ENCODE results near the gene CILP2.

Gene CILP2

GRCh38 chr19:19538061-19538784 lies at the start of gene CILP2:
Gene CILP2, plus strand, starts transcription at chr19:19538265. Its CDS starts 85 bp downstream, at chr19:19538350.
- peak within 1 kb of the TSS; percentile 19 for H3K4me3 ChIP-seq (ENCODE audit: low read depth, low read length)
- no peak for TF ChIP-seq CTCF (IDR thresholded peaks at IDR 0.05; ENCODE audit: borderline replicate concordance, insufficient read depth, low read depth, low read length)

GRCh38 chr19:19488875-19489690 lies 49.0 kb upstream of the CILP2 start:
- TF ChIP-seq CTCF (IDR thresholded peaks at IDR 0.05; ENCODE audit: borderline replicate concordance, insufficient read depth, low read depth, low read length), result no peak
- H3K4me3 ChIP-seq (ENCODE audit: low read depth, low read length), result no peak overlapping the region

GRCh38 chr19:19489804-19490204 lies 48.3 kb upstream of the CILP2 start:
- no peak overlapping the region for H3K4me3 ChIP-seq (ENCODE audit: low read depth, low read length)
- TF ChIP-seq CTCF (IDR thresholded peaks at IDR 0.05; ENCODE audit: borderline replicate concordance, insufficient read depth, low read depth, low read length), result no peak

GRCh38 chr19:19490214-19490968 lies 47.7 kb upstream of the CILP2 start:
- peak; percentile 72 for TF ChIP-seq CTCF (IDR thresholded peaks at IDR 0.05; ENCODE audit: borderline replicate concordance, insufficient read depth, low read depth, low read length)
- no peak overlapping the region for H3K4me3 ChIP-seq (ENCODE audit: low read depth, low read length)

GRCh38 chr19:19491321-19492025 lies 46.6 kb upstream of the CILP2 start:
- H3K4me3 ChIP-seq (ENCODE audit: low read depth, low read length), result no peak overlapping the region
- TF ChIP-seq CTCF (IDR thresholded peaks at IDR 0.05; ENCODE audit: borderline replicate concordance, insufficient read depth, low read depth, low read length), result no peak

- no peak overlapping the region for H3K4me3 ChIP-seq (ENCODE audit: low read depth, low read length)
- no peak for TF ChIP-seq CTCF (IDR thresholded peaks at IDR 0.05; ENCODE audit: borderline replicate concordance, insufficient read depth, low read depth, low read length)
Observed at GRCh38 chr19:19492026-19492610, 45.9 kb upstream of the CILP2 start.

All from GM12875 (cell line).